NK-92 (cell line): ENCODE results near the gene EMB.
"Not testable (repeated sequence)": the region's sequence is repeated elsewhere in the genome, so short reads cannot be mapped to it uniquely, and the experiment has no call there.

ENCODE experiments used
- DNase-seq: peaks from one replicate; lab custom pipeline; 2025; ENCODE audit not compliant: unreplicated experiment; lab: John Stamatoyannopoulos, UW

EMB gene

DNA sequence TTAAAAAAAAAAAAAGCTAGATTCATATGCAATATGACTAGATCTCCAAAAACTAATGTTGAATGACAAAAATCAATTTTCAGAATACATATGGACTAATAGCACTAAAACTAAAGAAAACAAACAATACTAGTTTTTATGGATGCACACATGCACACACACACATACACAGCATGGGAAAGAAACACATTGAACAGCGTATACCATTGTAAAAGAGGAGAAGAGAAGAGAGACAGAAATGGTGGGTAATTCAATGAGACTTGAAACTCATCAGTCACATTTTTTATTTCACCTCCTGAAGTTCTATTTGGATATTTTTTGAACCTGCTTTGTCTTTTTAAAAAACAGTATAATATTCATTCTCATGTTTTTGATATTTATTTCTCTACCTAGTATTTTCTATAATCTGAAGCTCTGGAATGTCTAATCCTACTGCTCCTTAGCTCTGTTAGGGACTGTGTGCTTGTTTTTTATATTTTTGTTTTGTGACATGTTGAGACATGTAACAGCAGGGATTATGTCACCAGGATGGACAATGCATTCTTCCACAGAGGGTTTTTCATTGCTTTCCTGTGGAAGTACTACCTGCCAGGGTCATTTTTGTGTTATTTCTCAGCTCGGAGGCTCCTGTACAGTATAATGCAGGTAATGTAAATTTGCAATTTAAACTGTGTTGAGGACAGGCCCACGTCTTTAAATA lies 17.8 kb downstream of the EMB start:
- not testable (repeated sequence) for DNase-seq

DNA sequence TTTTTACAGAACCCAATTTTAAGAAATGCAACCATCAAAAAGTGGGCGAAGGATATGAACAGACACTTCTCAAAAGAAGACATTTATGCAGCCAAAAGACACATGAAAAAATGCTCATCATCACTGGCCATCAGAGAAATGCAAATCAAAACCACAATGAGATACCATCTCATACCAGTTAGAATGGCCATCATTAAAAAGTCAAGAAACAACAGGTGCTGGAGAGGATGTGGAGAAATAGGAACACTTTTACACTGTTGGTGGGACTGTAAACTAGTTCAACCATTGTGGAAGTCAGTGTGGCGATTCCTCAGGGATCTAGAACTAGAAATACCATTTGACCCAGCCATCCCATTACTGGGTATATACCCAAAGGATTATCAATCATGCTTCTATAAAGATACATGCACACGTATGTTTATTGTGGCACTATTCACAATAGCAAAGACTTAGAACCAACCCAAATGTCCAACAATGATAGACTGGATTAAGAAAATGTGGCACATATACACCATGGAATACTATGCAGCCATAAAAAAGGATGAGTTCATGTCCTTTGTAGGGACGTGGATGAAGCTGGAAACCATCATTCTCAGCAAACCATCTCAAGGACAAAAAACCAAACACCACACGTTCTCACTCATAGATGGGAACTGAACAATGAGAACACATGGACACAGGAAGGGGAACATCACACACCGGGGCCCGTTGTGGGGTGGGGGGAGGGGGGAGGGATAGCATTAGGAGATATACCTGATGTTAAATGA lies 19.7 kb downstream of the EMB start:
- not testable (repeated sequence) for DNase-seq

- DNase-seq: no peak
Measured at GRCh38 chr5:50420343-50420935, 20.6 kb downstream of the EMB start.

DNA sequence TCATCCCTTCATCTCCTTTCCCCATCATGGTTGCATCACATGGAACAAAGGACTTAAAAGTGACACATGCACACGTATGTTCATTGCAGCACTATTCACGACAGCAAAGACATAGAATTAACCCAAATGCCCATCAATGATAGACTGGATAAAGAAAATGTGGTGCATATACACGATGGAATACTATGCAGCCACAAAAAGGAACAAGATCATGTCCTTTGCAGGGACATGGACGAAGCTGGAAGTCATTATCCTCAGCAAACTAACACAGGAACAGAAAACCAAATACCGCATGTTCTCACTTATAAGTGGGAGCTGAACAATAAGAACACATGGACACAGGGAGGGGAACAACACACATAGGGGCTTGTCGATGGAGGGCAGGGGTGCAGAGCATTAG lies 21.4 kb downstream of the EMB start:
- not testable (repeated sequence) for DNase-seq

- not testable (repeated sequence) for DNase-seq
Measured at GRCh38 chr5:50416637-50417036, 24.5 kb downstream of the EMB start.

- no peak for DNase-seq
Measured at GRCh38 chr5:50415912-50416311, 25.2 kb downstream of the EMB start.

DNA sequence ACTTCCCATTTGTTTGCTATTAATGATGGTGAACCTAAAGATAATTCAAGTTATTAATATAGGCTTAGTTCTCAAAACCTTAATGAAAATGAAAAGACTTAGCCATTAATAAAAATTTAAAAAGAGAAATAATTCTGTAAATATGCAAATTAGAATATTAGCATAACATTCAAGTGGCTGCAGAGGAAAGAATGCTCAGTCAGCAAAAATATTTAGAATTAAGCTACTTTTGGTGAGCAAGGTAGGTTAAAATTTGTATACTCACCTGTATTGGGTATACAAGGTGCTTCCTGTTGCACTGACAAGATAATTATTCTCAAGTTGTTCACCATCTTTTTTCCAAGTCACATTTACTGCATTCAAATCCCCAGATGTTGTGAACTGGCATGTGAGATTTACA lies 30.2 kb downstream of the EMB start:
- not testable (repeated sequence) for DNase-seq

DNA sequence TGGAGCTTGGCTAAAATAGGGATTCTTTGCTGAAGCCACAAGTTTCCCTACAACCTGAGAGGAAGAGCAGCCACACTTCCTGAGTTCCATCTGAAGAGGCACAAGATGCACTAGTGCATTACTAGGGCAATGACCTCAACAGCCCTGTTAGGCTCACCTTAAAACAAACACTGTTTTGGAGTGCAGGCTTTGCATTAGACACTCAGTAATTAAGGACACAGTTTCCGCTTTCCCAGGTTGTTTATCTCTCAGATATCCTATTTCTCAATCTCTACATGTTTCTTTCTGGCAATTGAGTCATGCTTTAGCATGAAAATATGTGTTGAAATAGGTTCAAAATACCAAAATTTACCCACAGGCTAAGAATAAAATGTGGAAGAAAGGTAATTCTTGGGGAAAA lies 34.2 kb downstream of the EMB start:
- DNase-seq: no peak

DNA sequence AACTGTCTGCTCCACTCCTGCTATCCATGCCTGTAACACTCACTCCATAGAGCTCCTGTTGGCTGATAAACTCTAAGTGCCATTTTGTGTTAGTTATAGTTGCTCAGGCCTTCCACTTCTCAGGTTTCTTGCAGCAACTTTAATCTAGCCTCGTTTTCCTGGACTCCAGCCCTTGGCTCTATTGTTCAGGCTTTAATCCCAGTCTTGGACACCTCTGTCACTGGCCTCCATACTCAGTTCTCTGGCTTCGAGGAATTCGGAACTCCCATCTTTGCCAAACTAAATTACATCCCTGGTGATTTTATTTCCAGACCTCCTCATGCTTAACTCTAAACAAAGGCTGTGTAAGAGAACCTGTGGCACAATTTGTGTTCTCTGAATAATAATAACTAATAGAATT lies 39.8 kb downstream of the EMB start:
- no peak for DNase-seq

DNA sequence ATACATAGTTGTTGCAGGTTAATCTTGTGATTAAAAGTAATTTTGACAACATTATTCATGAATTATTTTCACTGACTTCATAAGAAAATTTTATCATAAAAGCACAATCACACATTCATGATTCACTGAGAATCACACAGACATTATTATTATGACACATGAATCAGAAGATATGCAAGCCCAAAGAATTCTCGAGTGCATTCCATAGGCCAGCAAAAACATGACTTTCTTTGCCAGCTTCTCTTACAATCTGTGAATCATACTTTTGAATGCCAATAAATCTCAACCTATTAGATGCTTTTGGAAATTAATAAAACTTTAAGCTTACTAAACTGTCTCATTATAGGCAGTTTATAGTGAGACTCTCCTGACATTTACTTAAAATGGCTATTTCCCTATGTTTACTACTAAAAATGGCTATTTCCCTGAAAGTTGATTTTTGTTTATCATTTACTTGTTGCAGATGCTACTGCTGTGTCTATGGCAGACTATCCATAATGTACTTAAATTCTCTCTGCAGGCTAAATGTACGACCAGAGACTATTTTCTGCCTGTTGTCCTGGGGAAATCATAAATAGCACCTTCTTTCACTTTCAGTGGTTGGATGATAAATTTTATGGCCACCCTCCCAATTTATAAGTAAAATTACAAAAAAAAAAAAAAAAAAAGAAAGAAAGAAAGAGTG lies 47.0 kb downstream of the EMB start:
- DNase-seq: not testable (repeated sequence)

GRCh38 chr5:50392289-50392688 lies 48.8 kb downstream of the EMB start:
- DNase-seq: not testable (repeated sequence)

GRCh38 chr5:50384381-50384780 lies 56.7 kb downstream of the EMB start:
- not testable (repeated sequence) for DNase-seq

DNA sequence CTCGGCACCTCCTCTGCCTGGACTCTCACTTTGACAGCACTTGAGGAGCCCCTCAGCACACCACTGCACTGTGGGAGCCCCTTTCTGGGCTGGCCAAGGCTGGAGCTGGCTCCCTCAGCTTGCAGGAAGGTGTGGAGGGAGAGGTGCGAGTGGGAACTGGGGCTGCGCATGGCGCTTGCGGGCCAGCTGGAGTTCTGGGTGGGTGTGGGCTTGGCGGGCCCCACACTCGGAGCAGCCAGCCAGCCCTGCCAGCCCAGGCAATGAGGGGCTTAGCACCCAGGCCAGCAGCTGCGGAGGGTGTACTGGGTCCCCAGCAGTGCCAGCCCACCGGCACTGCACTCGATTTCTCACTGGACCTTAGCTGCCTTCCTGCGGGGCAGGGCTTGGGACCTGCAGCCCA lies 64.4 kb downstream of the EMB start:
- DNase-seq: not testable (repeated sequence)

GRCh38 chr5:50369287-50370033 lies 71.6 kb downstream of the EMB start:
- DNase-seq: not testable (repeated sequence)

DNA sequence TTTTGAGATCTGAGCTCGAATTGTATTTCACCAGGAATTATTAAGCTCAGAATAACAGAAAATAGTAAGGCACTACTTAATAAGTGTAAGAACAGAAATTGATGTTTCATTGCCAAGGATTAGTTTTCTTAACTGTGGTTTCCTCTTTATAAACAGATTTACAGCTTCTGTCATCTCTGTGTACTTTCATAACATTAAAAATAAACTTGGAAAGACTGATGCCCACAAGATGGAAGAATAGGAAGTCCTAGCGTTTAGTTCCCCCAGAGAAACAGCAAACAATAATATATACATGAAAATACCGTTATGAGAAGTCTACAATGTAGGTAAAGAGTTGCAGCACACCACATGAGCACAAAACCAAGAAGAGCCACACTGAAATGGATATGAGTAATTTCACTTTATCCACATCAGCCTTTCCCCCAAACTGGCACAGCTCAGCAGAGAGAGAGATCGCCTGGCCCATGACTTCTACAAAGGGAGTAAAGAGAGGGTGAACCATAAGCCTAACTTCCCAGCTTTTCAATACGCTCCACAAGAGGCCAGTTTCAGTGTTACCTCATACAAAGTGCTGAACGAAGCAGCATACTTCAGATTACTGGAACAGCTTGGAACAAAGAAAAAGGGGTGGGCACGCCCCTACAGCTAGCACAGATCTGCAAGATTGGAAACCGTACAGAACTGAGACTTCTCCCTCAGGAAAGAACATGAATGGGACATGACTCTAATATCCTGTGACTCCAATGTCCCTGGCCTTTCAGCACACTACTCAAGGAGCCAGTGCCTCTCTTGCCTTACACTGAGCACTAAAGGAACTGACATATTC lies 75.4 kb downstream of the EMB start:
- DNase-seq: no peak

DNA sequence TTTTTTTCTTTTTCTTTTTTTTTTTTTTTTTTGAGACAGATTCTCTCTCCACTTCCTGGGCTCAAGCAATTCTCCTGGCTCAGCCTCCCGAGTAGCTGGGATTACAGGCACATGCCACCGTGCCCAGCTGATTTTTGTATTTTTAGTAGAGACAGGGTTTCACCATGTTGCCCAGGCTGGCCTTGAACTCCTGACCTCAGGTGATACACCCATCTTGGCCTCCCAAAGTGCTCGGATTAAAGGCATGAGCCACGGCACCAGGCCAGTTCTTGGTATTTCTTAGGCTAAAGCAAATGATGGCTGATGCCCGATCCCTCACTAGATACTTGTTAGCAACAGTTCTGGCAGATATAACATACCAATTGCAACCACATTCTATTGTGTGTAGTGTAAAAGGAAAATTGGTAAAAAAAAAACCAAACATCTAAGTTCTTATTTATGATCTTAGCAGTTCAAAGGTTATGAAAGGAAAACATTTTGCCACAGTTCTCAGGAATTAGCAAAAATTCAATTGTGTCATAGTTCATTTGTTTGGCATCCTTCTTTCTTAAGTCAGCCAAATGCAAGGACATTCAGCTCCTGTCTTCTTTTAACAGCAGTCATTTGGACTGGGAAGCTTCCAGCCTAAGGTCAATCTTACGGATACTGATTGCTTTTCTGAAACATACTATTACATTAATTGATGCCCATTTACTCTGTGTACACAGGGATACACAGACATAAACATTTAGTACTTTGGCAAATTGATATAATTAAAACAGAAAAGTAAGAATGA lies 76.4 kb downstream of the EMB start:
- DNase-seq: not testable (repeated sequence)

GRCh38 chr5:50359187-50359586 lies 81.9 kb downstream of the EMB start:
- DNase-seq: no peak

DNA sequence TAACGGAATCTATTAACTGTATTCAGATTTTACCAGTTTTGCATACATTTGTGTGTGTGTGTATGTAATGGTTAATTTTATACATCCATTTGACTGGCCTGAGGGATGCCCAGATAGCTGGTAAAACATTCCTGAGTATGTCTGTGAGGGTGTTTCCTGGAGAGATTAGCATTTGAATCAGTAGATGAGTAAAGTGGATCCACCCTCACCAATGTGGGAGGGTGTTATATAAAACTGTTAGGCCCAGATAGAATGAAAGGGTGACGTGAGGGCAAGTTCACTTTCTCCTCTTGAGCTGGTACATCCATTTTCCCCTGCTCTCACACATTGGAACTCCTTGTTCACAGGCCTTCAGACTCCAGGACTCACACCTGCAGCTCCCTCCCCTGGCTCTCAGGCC lies 88.7 kb downstream of the EMB start:
- DNase-seq: no peak
